Transverse colon (tissue), 4 donors: ENCODE results near the gene TPM4. TPM values are rescaled to one million over a fixed set of nuclear protein-coding genes. Genes with fewer than 3 reads are reported as not detected.

ENCODE experiments used
- DNase-seq: peaks from one replicate; pipeline ENCODE4 v3.0.0-alpha.2; 2019
- H3K27ac ChIP-seq, 4 donors: fragments of 200-600 bp; sonication (generic); 2 replicates each; pipeline ENCODE4 v1.5.1; 2016 to 2018; ENCODE audit warnings: inconsistent platforms in 4 of 4
- H3K27me3 ChIP-seq: fragments of 200-600 bp; sonication (generic); 2 replicates; pipeline ENCODE4 v1.5.1; 2017; ENCODE audit warnings: inconsistent platforms
- H3K36me3 ChIP-seq, 4 donors: fragments of 200-600 bp; sonication (generic); 2 replicates each; pipeline ENCODE4 v1.5.1; 2017 to 2019; ENCODE audit warnings: inconsistent platforms in 4 of 4
- H3K4me1 ChIP-seq, 4 donors: fragments of 200-600 bp; sonication (generic); 2 replicates each; pipeline ENCODE4 v1.5.1; 2017 to 2020; ENCODE audit warnings: inconsistent platforms in 4 of 4
- H3K4me3 ChIP-seq, 4 donors: fragments of 200-600 bp; sonication (generic); 1 replicate in 1 of 4; 2 replicates in 3 of 4; pipeline versions ENCODE4 v1.5.1 to v1.6.1; 2017 to 2019; ENCODE audit warnings: inconsistent platforms in 4 of 4
- H3K9me3 ChIP-seq, 2 donors: fragments of 200-600 bp; sonication (generic); 2 replicates each; pipeline ENCODE4 v1.5.1; 2017 to 2019; ENCODE audit warnings: inconsistent platforms in 2 of 2
- CTCF ChIP-seq, 5 experiments: fragments of 200-600 bp in 3 of 5; fragments of 450-650 bp in 2 of 5; sonication (generic) in 3 of 5; IDR thresholded peaks; 1 replicate in 2 of 5; 2 replicates in 3 of 5; pipeline ENCODE4 v1.5.1; 2016 to 2017; ENCODE audit warnings: antibody characterized with exemption in 5 of 5, inconsistent platforms in 3 of 5, mild to moderate bottlenecking in 2 of 5, moderate library complexity in 1 of 5
- EP300 ChIP-seq: sonication (generic); formaldehyde crosslinking; IDR thresholded peaks from one replicate; pipeline ENCODE4 v1.6.1; 2017; ENCODE audit warnings: antibody characterized with exemption, low read depth
- POLR2A ChIP-seq: fragments of 450-650 bp; IDR thresholded peaks from one replicate; pipeline ENCODE4 v1.6.1; 2016; ENCODE audit warnings: antibody characterized with exemption, mild to moderate bottlenecking, moderate library complexity
- POLR2AphosphoS5 ChIP-seq, 3 donors: sonication (generic); formaldehyde crosslinking; IDR thresholded peaks; one replicate each; pipeline ENCODE4 v1.6.1; 2016; ENCODE audit warnings: antibody characterized with exemption in 3 of 3
- WGBS, 2 donors: methylation state at CpG; one replicate each; pipeline ENCODE4 v1.1.5; 2018; ENCODE audit warnings: low coverage in 1 of 2; 5-methylcytosine and 5-hydroxymethylcytosine counted together
- in situ Hi-C, 4 donors: fragments of 200-750 bp; cut with MboI; loops; one replicate each; pipeline versions ENCODE4 v1.15.0 to v1.15.1; 2017; ENCODE audit warnings: low sequenced_read_pairs in 3 of 4, low pct_ligation_motif_present in 1 of 4, low pct_unique_long_range_greater_than_20kb in 1 of 4
- intact Hi-C: fragments of 100-400 bp; cut with DNase I; formaldehyde crosslinking; loops from one replicate; pipeline ENCODE4 v1.15.1; 2023; ENCODE audit warnings: low total_unique reads
- total RNA-seq, 4 donors: library from RNA; depleted of rRNA; stranded (reverse); fragments of >200 nt; gene quantifications; one replicate each; pipeline ENCODE4 v1.1.0, GENCODE V29; 2016

The TPM4 gene
- total RNA-seq, 4 donors from 2014 or later, result 228 to 491 (median 288) TPM

- 81 to 100% methylated on average over 1 to 4 of the region's 4 CpGs for WGBS, 2 donors
- H3K27ac ChIP-seq, result no peak overlapping the region
- no peaks in the 10 kb centered on the region for H3K36me3 ChIP-seq
- H3K4me3 ChIP-seq, result no peak overlapping the region
- intact Hi-C loops, result no loop called here
- no peak for TF ChIP-seq POLR2A
- no peak for TF ChIP-seq EP300
- no peak for TF ChIP-seq CTCF (IDR thresholded peaks at IDR 0.05)
- no peak for TF ChIP-seq POLR2AphosphoS5 (IDR thresholded peaks at IDR 0.05)
- in situ Hi-C loops, result loop anchor here in 2 of 4 donors (10.0 kb wide), 2 partner anchors 130 to 140 kb away; partner anchors contain the start of genes CIB3 (in 1 of the 2) and FAM32A (in 1 of the 2)
- no peaks in the 10 kb centered on the region for H3K9me3 ChIP-seq
- DNase-seq, result no peak
- peaks cover 0 to 15% (median 3%) of the 10 kb centered on the region in 4 donors for H3K4me1 ChIP-seq
- H3K27me3 ChIP-seq, result no peaks in the 10 kb centered on the region
These were observed 31.1 kb upstream of the TPM4 start for GRCh38 chr19:16045171-16045570.

GRCh38 chr19:16045893-16046292 lies 30.4 kb upstream of the TPM4 start:
- no peaks in the 10 kb centered on the region for H3K9me3 ChIP-seq
- TF ChIP-seq POLR2AphosphoS5 (IDR thresholded peaks at IDR 0.05) (no peak), POLR2A (no peak), EP300 (no peak), CTCF (IDR thresholded peaks at IDR 0.05) (no peak)
- in situ Hi-C loops, result loop anchor here in 2 of 4 donors (10.0 kb wide), 2 partner anchors 129 to 139 kb away; partner anchors contain the start of genes CIB3 (in 1 of the 2) and FAM32A (in 1 of the 2)
- H3K4me3 ChIP-seq, result no peak overlapping the region
- no peak overlapping the region for H3K27ac ChIP-seq
- intact Hi-C loops, result no loop called here
- no peaks in the 10 kb centered on the region for H3K36me3 ChIP-seq
- 57 to 86% methylated on average over 2 to 4 of the region's 4 CpGs for WGBS, 2 donors
- H3K27me3 ChIP-seq, result no peaks in the 10 kb centered on the region
- DNase-seq, result no peak
- peaks cover 0 to 11% (median 3%) of the 10 kb centered on the region in 4 donors for H3K4me1 ChIP-seq

GRCh38 chr19:16048583-16048982 lies 27.7 kb upstream of the TPM4 start:
- Histone ChIP-seq H3K27ac (no peak overlapping the region), H3K9me3 (no peaks in the 10 kb centered on the region), H3K4me3 (no peak overlapping the region), H3K27me3 (no peaks in the 10 kb centered on the region), H3K4me1 (no peaks in the 10 kb centered on the region), H3K36me3 (no peaks in the 10 kb centered on the region)
- in situ Hi-C loops (loop anchor here in 2 of 4 donors (10.0 kb wide), 2 partner anchors 126 to 136 kb away; partner anchors contain the start of genes CIB3 (in 1 of the 2) and FAM32A (in 1 of the 2)), intact Hi-C loops (no loop called here)
- TF ChIP-seq POLR2A (no peak), EP300 (no peak), CTCF (IDR thresholded peaks at IDR 0.05) (no peak), POLR2AphosphoS5 (IDR thresholded peaks at IDR 0.05) (no peak)
- WGBS, 2 donors, result 77 to 80% methylated on average over 3 of the region's 3 CpGs
- no peak for DNase-seq

GRCh38 chr19:16051254-16052025 lies 24.9 kb upstream of the TPM4 start:
- intact Hi-C loops (no loop called here), in situ Hi-C loops (loop anchor here in 1 of 4 donors (10.0 kb wide), 1 partner anchor 133 kb away; the partner anchor contains the start of gene FAM32A)
- Histone ChIP-seq H3K9me3 (peaks cover 5 to 11% of the 10 kb centered on the region in 2 donors), H3K4me1 (no peaks in the 10 kb centered on the region), H3K4me3 (no peak overlapping the region), H3K27ac (no peak overlapping the region), H3K36me3 (no peaks in the 10 kb centered on the region), H3K27me3 (no peaks in the 10 kb centered on the region)
- 53 to 62% methylated on average over 9 to 11 of the region's 11 CpGs for WGBS, 2 donors
- no peak for DNase-seq
- TF ChIP-seq POLR2AphosphoS5 (IDR thresholded peaks at IDR 0.05) (no peak), EP300 (no peak), CTCF (IDR thresholded peaks at IDR 0.05) (no peak), POLR2A (no peak)
